Pancreas (tissue), 10 donors: ENCODE data around the gene PAM16. TPM values are rescaled to one million over a fixed set of nuclear protein-coding genes. Genes with fewer than 3 reads are reported as not detected.

Experiments
- ATAC-seq, 4 donors: fragments of 200-7000 bp; cut with Tn5 transposase; one replicate each; pipeline versions ENCODE4 v1.8.0 to v1.9.1; 2020; ENCODE audit warnings: mild to moderate bottlenecking in 4 of 4, moderate library complexity in 4 of 4
- DNase-seq, 6 donors: peaks; one replicate each; pipeline ENCODE4 v3.0.0-alpha.2; 2020
- FAIRE-seq: peaks from 2 replicates; lab custom pipeline; 2012; peaks lifted over from hg19 to GRCh38; lab: Jason Lieb, UNC
- H3K27ac ChIP-seq, 4 donors: fragments of 200-600 bp; sonication (generic); 1 replicate in 3 of 4; 2 replicates in 1 of 4; pipeline versions ENCODE4 v1.5.0 to v1.8.0; 2020
- H3K27me3 ChIP-seq, 4 donors: fragments of 200-600 bp; one replicate each; pipeline ENCODE4 v1.8.0; 2021
- H3K36me3 ChIP-seq, 3 donors: fragments of 200-600 bp; sonication (generic) in 1 of 3; one replicate each; pipeline versions ENCODE4 v1.5.0 to v1.8.0; 2020 to 2021
- H3K4me1 ChIP-seq, 3 donors: fragments of 200-600 bp; one replicate each; pipeline ENCODE4 v1.8.0; 2021
- H3K4me3 ChIP-seq, 4 donors: fragments of 200-600 bp; sonication (generic) in 2 of 4; one replicate each; pipeline versions ENCODE4 v1.5.0 to v1.8.0; 2020 to 2021
- H3K9me3 ChIP-seq, 4 donors: fragments of 200-600 bp; one replicate each; pipeline ENCODE4 v1.8.0; 2021
- CTCF ChIP-seq, 4 donors: fragments of 200-600 bp; sonication (generic) in 3 of 4; IDR thresholded peaks; one replicate each; pipeline versions ENCODE4 v1.5.0 to v1.8.0; 2021; ENCODE audit warnings: antibody characterized with exemption in 4 of 4
- WGBS, 2 donors: extraction: QIAGEN DNeasy Blood & Tissue Kit; methylation state at CpG; one replicate each; pipeline ENCODE4 v1.1.7; 2013; 5-methylcytosine and 5-hydroxymethylcytosine counted together
- intact Hi-C, 3 donors: fragments of 100-400 bp; cut with DNase I; formaldehyde crosslinking; loops; one replicate each; pipeline versions ENCODE4 v1.11.1 to v1.14.2; 2022
- polyA plus RNA-seq, 2 donors: library from polyadenylated mRNA; stranded (reverse); fragments of 200-250 nt; gene quantifications; one replicate each; pipeline ENCODE4 v1.2.3, GENCODE V29; 2013
- total RNA-seq, 6 donors: library from RNA; stranded (reverse); fragmentation: NEBNext Ultra II Directional in 4 of 6; extraction: Animal tissue kit (Norgen Biotek cat#: 25700) in 4 of 6; gene quantifications; one replicate each; pipeline versions ENCODE4 v1.2.1 to v1.2.4, GENCODE V29; 2021 to 2023
- donor health status: healthy with polysubstance abuse.
- donor health status: DM: no; HTN: no; CAD: no; lungs with moderate emphysema.
- donor health status: DM: no; HTN: no; CAD: no.
- donor health status: control.
- donor health status: control.
- donor health status: Bipolar disorder and iron deficiency.
- donor health status: DM: yes; HTN: yes; CAD: no.
- donor health status: DM: no; HTN: no; CAD: no.
- donor health status: DM: no; HTN: no; CAD: no.
- donor health status: DM: yes; HTN: yes; CAD: no.

Gene PAM16
- total and polyA plus RNA-seq, 8 donors = 12.2 to 106 (median 27.2) TPM

GRCh38 chr16:4358236-4358635, 7.1 kb upstream of the PAM16 start:
- Histone ChIP-seq H3K9me3 (no peaks in the 10 kb centered on the region), H3K4me3 (no peak overlapping the region), H3K27me3 (no peaks in the 10 kb centered on the region), H3K4me1 (no peaks in the 10 kb centered on the region), H3K27ac (no peak overlapping the region), H3K36me3 (no peaks in the 10 kb centered on the region)
- no peak for TF ChIP-seq CTCF (IDR thresholded peaks at IDR 0.05)
- intact Hi-C loops = loop anchor here in 1 of 3 donors (2.0 kb wide), 1 partner anchor 47 kb away; no protein-coding TSS in a partner anchor
- peak in 2 of 6 donors; percentile 34 to 75 for DNase-seq
- no peak for FAIRE-seq
- WGBS, 2 donors = 91% methylated on average over 18 to 19 of the region's 19 CpGs
- no peak for ATAC-seq

- no peak overlapping the region for H3K27ac ChIP-seq
- no peak overlapping the region for H3K4me3 ChIP-seq
- H3K4me1 ChIP-seq = no peaks in the 10 kb centered on the region
- H3K9me3 ChIP-seq = no peaks in the 10 kb centered on the region
- ATAC-seq (no peak), DNase-seq (no peak), FAIRE-seq (no peak)
- 91 to 94% methylated on average over 6 to 7 of the region's 7 CpGs for WGBS, 2 donors
- no peaks in the 10 kb centered on the region for H3K36me3 ChIP-seq
- intact Hi-C loops = no loop called here
- H3K27me3 ChIP-seq = no peaks in the 10 kb centered on the region
- TF ChIP-seq CTCF (IDR thresholded peaks at IDR 0.05) = no peak
Measured at GRCh38 chr16:4356820-4357219, 5.7 kb upstream of the PAM16 start.

- Histone ChIP-seq H3K27ac (no peak overlapping the region), H3K4me1 (peaks cover 0 to 7% (median 0%) of the 10 kb centered on the region in 3 donors), H3K9me3 (no peaks in the 10 kb centered on the region), H3K27me3 (no peaks in the 10 kb centered on the region), H3K4me3 (no peak overlapping the region), H3K36me3 (no peaks in the 10 kb centered on the region)
- TF ChIP-seq CTCF (IDR thresholded peaks at IDR 0.05) = no peak
- intact Hi-C loops = no loop called here
- 93 to 95% methylated on average over 20 of the region's 20 CpGs for WGBS, 2 donors
- FAIRE-seq (no peak), ATAC-seq (no peak), DNase-seq (peak in 1 of 6 donors; percentile 65)
Measured at GRCh38 chr16:4354512-4355409, 3.6 kb upstream of the PAM16 start.

GRCh38 chr16:4353675-4354074, 2.6 kb upstream of the PAM16 start:
- H3K4me1 ChIP-seq = peaks cover 0 to 7% (median 0%) of the 10 kb centered on the region in 3 donors
- no peaks in the 10 kb centered on the region for H3K36me3 ChIP-seq
- no peak overlapping the region for H3K4me3 ChIP-seq
- H3K27me3 ChIP-seq = no peaks in the 10 kb centered on the region
- FAIRE-seq (no peak), ATAC-seq (no peak), DNase-seq (no peak)
- H3K9me3 ChIP-seq = no peaks in the 10 kb centered on the region
- TF ChIP-seq CTCF (IDR thresholded peaks at IDR 0.05) = no peak
- intact Hi-C loops = no loop called here
- no peak overlapping the region for H3K27ac ChIP-seq
- WGBS, 2 donors = 93 to 96% methylated on average over 4 of the region's 4 CpGs

GRCh38 chr16:4352843-4353242, 1.7 kb upstream of the PAM16 start:
- peaks cover 0 to 12% (median 0%) of the 10 kb centered on the region in 3 donors for H3K4me1 ChIP-seq
- intact Hi-C loops = no loop called here
- H3K4me3 ChIP-seq = no peak overlapping the region
- WGBS, 2 donors = 75 to 79% methylated on average over 5 of the region's 5 CpGs
- ATAC-seq (no peak), DNase-seq (no peak), FAIRE-seq (no peak)
- no peaks in the 10 kb centered on the region for H3K36me3 ChIP-seq
- H3K27ac ChIP-seq = no peak overlapping the region
- H3K9me3 ChIP-seq = no peaks in the 10 kb centered on the region
- no peaks in the 10 kb centered on the region for H3K27me3 ChIP-seq
- TF ChIP-seq CTCF (IDR thresholded peaks at IDR 0.05) = no peak
